ENCODE measurements around the gene TCP11.
A peak's percentile ranks its signal among the peaks of the same experiment; 100 is the strongest.

TCP11 gene

DNA sequence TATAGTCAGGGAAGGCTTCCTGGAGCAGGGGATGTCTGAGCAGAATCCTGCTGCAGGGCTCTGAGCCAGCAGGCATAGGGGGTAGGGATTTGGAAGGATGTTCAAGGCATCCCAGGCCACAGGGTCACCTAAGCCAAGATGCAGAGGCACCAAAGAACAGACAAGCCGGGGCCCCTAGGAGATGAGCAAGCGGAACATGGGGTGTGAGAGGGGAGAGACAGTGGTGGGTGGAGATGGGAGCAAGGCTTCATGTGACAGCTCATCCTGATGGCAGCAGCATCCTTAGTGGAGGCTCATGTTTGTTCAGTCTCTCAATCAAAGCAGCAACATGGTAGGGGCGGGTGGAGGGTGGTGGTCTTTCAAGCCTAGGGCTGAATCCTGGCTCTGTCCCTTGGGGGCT, 29.8 kb upstream of the TCP11 start:
- DNase-seq, result no peak

GRCh38 chr6:35170166-35170565, 29.0 kb upstream of the TCP11 start:
- no peak for DNase-seq

GRCh38 chr6:35168461-35168861, 27.3 kb upstream of the TCP11 start:
- no peak for DNase-seq

- DNase-seq, result no peak
These were observed 26.4 kb upstream of the TCP11 start for GRCh38 chr6:35167505-35167904.

GRCh38 chr6:35166520-35166919, 25.4 kb upstream of the TCP11 start:
- no peak for DNase-seq

DNA sequence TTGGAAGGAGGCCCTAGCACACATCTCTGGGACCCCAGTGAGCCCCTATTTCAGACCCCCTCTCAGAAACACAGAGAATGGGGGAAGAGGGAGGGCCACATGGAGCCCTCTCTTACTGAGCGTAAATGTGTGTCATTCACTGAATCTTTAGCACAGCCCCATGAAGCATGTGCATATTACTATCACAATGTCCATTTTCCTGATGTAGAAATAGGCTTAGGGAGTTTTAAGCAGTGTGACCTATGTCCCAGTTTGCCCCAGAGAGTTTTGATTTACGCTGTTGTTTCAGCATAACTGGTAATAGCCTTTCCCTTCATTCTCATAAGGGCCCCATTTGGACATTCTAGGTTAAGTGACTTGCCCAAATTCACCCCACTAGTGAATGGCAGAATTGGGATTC, 25.0 kb upstream of the TCP11 start:
- DNase-seq, result no peak

DNA sequence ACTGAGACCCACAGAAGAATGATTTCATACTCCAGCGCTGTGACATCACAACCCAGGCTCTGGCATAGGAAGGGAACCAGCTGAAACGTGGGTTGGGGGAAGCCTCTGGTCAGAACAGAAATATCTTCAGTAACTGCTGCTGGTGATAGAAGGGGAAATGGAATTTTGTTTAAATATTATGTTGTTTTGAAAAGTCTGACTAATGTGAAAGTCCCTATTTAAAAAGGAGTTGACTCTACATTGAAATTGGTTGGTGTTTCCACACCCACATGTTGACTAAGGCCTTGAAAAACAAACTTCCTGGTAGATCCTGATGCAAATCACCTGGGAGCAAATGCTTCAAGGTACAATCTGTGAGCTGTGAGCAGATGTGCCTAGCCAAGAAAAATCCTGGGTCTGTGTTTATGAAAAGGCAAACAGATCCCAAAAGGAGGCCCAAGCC, 24.5 kb upstream of the TCP11 start:
- no peak for DNase-seq

- DNase-seq, result no peak
These were observed 23.7 kb upstream of the TCP11 start for GRCh38 chr6:35164868-35165267.

GRCh38 chr6:35164277-35164676, 23.1 kb upstream of the TCP11 start:
- no peak for DNase-seq

DNA sequence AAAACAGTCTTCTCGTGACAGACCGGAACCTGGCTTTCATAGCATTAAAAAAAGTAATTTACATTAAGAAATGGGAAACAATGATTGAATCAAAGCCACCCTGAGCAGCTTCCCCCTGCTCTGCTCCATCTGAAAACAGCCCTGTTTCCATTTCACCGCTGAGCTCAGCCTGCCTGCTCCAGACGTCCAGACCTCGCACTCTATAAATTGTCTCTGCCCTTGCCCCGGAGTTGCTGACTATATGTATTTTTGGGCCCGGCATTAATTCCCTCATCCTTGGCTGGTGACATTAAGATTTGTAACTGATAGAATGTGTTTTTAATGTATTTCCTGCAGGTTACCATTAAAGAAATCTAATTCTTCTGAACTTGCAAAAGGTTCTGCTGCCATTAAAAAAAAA, 22.7 kb upstream of the TCP11 start:
- no peak for DNase-seq

DNA sequence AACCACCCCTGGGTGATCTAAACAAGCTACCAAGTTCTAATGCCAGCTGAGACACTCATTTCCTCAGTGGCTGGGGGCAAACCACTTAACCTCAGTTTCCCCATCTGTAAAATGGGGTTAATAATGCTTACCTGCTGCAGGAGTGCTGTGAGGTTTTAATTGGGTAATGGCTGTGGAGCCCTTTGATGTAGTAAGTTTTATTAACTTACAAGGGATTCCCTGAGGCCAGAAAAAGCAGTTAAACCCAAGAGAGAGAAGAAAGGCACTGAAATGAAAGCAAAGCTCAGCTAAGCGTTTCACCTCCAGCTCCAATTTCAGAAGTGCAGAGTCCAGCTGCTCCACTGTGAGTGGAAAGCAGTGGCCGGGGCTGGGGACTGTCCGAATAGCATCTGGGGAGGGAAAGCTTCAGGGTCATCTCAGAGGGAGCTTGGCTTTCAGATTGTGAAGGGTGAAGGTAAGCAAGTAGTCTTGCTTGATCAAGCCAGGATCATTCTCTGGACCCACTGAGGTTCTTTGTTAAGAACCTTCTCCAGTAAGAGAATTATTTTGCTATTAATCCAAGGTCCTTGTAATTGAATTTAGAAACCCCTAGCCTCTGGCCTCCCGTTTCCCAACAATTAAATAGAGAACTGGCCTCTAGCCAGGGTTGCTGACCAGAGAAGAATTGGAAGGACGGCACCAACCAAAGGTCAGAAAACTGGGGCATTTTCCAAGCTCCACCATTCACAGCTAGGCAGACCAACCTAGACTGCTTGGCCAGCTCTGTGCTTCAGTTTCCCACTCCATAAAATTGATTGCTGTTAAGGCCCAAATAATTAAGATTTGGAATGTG, 20.9 kb upstream of the TCP11 start:
- no peak for DNase-seq

DNA sequence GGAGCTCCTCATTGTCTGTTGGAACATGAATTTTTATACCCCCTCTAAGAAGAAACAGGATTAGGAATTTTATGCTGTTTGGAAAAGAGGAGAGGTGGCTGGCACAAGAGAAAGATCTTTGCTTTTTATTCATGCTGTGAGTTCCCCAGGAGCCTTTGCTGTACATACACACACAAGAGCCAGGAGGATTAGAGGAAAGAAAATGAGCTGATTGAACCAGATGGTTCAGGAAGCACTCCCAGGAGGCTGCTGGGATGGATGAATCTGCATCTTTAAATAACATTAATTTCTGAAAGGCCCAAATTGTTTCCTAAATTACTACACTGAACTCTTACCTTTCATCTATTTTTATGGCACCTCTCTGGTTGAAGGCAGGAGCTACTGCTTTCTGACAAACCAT, 20.1 kb upstream of the TCP11 start:
- no peak for DNase-seq

DNA sequence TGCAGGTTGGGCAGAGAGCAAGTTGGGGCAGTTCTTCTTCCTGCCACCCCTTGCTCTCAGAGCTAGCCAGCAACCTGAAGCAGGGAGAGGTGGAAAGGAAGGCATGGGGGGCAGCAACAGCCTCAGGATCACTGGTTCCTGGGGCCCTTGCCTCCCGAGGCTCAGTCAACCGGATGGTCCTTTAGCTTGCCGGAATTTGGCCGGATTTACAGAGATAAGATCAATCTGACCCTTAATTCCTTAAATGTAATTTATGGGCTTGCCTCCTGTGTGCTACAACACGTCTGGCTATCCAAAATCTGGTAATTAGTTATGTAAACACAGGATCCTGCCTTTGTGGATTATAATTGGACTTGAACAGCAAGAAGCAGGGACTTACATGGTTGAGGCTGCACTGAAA, 19.5 kb upstream of the TCP11 start:
- no peak for DNase-seq

DNA sequence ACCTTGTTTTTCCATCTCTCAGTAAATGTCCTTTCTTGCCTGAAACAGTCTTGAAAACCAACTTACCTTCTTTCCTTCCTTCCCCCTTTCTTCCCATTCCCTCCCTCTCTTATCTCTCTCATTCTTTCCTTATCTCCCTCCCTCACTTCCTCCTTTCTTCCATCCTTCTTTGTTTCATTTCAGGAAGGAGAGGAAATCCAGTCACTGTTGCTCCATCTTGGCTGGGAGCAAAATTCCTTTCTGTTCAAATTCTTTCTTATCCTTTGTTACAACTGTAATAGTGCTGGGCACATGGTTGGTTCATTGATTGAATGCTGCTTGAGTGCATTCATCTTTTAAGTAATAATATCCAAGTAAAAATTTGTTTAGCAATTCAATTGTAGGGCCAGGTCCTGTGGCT, 17.4 kb upstream of the TCP11 start:
- no peak for DNase-seq

DNA sequence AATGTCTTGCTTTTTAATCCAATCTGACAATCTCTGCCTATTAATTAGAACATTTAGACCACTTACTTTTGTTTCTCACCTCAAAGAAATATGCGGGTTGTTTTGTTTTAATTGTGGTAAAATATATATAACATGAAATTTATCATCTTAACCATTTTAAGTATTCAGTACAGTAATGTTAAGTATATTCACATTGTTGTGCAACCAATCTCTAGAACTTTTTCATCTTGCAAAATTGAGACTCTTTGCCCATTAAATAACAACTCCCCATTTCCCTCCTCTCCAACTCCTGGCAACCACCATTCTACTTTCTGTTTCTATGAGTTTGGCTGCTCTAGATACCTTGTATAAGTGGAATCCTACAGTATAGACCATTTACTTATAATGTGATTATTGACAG, 13.8 kb upstream of the TCP11 start:
- DNase-seq, result no peak

DNA sequence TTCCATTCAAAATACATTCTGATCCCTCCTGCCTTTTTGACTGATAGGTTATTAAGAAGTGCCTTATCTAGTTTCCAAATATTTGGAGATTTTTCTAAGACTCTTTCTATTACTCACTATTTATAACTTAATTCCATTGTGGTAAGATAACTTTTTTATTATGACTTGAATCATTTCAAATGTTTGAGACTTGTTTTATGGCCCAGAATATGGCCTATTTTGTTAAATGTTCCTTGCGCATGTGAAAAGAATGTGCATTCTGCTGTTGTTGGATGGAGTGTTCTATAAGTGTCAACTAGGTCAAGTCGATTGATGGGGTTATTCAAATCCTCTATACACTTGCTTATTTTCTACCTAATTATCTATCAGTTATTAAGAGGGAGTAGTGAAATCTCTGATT, 13.1 kb upstream of the TCP11 start:
- no peak for DNase-seq

DNA sequence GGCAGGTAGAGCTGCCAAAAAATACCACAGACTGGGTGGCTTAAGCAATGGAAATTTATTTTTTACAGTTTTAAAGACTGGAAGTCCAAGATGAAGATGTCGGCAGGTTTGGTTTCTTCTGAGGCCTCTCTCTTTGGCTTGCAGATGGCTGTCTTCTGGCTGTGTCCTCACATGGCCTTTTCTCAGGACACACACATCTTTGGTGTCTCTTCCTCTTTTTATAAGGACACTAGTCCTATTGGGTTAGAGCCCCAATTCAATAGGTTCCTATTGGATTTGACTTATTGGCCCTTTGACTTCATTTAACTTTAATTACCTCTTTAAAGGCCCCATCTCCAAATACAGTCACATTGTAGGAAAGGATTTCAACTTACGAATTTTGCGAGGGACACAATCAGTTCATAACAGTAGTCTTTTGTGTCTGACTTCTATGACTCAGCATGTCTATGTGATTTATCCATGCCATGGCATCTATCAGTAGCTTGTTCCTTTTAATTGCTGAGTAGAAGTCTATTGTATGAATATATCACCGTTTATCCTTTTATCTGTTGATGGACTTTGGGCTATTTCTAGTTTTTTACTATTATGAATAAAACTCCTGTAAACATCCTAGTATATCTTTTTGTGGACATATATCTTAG, 11.0 kb upstream of the TCP11 start:
- peak; percentile 7 for DNase-seq

GRCh38 chr6:35151466-35151865, 10.3 kb upstream of the TCP11 start:
- no peak for DNase-seq

- DNase-seq, result no peak
These were observed 8.9 kb upstream of the TCP11 start for GRCh38 chr6:35149891-35150566.

DNA sequence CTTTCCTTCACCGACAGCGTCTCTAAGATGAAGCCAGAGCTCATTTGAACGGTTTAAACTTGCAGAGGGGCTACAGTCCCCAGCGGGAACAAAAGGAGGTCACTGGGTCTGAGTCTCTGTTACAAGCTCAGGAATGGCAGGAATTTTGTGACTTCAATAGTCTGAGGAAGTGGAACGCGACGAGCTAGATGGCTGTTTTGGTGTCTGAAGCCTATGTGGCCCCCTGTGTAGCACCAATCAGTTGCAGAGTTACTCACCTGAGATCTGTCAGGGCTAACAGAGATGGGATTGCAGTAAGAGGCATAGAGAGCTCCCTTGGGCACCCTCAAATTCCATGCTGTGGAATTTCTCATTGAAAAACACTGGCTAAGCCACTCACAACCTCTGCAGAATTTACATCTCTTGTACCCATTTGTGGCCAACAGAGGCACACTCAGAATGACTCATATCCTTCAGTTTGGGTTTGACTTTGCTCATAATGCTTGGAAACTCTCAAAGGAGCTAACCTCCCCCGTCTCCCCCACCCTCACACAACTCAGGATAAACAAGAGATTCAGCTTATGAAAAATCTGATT, 7.1 kb upstream of the TCP11 start:
- no peak for DNase-seq

- DNase-seq, result no peak
These were observed 6.3 kb upstream of the TCP11 start for GRCh38 chr6:35147486-35147885.

GRCh38 chr6:35147026-35147425, 5.9 kb upstream of the TCP11 start:
- DNase-seq, result no peak

DNA sequence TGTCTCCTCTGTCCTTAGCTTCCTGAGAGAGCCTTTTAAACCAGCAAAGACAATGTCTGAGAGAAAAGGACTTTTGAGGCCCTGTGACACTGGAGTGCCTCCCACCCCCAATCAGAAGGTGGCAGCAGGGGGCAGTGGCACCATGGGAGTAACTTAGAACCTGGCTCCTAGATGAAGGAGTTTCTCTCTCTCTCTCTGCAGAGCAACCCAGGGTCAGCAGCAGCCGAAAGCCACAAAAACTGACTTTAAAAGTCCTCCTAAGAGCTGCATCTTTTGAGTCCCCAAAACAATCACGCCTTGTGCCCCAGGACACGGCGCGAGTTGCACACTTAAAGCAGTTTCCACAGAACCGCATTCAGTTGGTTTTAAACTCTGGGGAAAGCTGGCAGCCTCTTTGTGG, 5.3 kb upstream of the TCP11 start:
- peak; percentile 70 for DNase-seq

DNA sequence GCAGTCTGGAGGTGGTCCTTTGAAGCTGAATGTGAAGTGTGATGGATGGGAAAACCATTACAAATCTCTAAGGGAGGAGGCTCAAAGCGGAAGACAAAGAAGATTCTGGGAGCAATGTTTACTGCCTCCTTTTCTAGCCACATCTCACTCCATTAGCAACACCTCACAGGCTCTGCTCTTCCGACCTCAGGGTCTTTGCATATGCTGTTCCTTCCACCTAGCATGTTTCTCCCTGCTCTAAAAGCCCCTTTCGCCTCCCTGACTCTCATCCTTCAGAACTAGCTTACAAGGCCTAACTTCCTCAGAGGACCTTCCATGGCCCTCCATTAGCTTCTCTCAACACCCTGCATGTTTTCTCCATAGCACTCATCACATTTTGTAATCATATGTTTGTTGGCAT, 4.6 kb upstream of the TCP11 start:
- DNase-seq, result no peak
